Fibroblast of lung (primary cell): ENCODE results near the gene CCDC142.

Experiments used
- CTCF ChIP-seq, 2 donors: IDR thresholded peaks in 1 of 2; conservative IDR thresholded peaks in 1 of 2; 1 replicate in 1 of 2; 2 replicates in 1 of 2; pipeline ENCODE4 v1.5.1; 2011 to 2012; ENCODE audit warnings: low read length in 2 of 2, control low read depth in 1 of 2, inconsistent platforms in 1 of 2, low read depth in 1 of 2, mild to moderate bottlenecking in 1 of 2
- EZH2 ChIP-seq: IDR thresholded peaks from 2 replicates; pipeline ENCODE4 v1.5.1; 2012; ENCODE audit warnings: low read length, control low read depth, mild to moderate bottlenecking; ENCODE audit errors: missing control alignments

- no peak for TF ChIP-seq EZH2
- no peak for TF ChIP-seq CTCF (conservative IDR thresholded peaks at IDR 0.05 in 1 of 2, IDR thresholded peaks at IDR 0.05 in 1 of 2; ENCODE audit: low read depth in 1 of 2, low read length in 2 of 2)
Measured at GRCh38 chr2:74474481-74474880, 8.3 kb downstream of the CCDC142 start.
